ENCODE results near the gene BCAS3. TPM values are rescaled to one million over a fixed set of nuclear protein-coding genes. Genes with fewer than 3 reads are reported as not detected.
"Not testable (repeated sequence)": the region's sequence is repeated elsewhere in the genome, so short reads cannot be mapped to it uniquely, and the experiment has no call there.

Gene BCAS3
- total RNA-seq, 1 donor from 2014 or later: 43.6 TPM

DNA sequence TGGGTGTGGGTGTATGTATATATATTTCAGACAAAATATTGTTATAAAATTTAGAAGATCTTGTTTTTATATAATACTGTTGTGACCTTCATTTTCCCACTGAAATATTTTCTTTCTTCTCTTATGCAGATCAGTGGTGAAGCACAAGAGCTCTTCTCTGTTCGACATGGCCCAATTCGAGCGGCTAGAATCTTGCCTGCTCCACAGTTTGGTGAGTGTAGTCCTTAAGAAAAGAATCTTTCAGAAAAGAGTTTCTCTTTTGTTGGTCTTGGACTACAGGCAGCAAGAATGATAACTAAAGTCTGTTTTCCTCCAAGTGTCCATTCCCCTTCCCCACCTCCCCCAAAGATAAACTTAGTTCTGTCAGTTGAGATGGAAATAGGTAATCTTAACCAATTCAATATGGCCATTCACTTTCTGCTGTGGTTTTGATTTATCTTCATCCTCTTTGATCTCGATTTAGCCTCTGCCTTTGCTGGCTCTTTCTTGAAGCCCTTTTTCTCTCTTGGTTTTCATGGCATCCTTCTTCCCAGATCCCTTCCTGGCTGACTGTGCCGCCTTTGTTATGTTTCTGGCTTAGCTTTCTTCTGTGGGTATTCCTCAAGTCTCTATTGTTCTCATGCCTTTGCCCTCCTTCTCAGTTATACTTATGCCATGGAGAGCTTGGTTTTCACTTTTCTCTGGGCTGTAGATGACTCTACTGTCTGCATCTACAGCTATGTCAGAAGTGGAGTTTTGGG is 69.6 kb downstream of the BCAS3 start:
- DNase-seq: no peak

DNA sequence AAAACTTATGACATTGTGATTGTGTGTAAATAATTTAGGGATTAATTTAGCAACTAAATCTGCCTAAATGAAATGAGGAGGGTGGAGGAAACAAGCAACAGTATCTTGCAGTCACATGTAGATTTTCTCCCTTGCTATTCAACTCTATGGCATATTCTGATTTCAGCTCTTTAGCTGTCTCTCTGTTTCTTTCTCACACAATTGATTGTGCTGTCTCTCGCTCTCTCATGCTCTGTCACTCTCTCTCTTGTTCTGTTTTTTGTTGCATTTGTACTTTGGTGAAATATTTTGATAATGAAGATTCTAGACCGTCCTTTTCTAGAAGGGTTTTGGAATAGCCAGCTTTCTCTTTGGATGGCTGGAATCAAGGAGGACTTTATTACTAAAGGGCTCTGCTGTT is 70.6 kb downstream of the BCAS3 start:
- DNase-seq: no peak

DNA sequence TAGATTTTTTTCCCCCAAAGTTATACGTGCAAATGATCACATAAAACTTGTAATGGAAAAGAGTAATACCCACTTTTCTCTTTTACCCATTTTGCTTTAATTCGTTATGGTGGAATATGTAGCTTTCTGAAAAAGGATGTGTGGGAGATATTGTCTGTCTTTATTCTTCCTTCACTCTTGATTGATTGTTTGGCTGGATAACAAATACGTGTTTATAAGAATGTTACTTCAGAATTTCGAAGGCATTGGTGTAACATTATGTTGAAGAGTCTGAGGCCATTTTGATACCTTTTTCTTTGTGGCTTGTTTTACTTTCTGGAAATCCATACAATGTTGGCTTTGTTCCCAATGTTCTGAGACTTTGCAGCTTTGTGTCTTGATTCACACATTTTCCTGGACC is 71.4 kb downstream of the BCAS3 start:
- no peak for DNase-seq

DNA sequence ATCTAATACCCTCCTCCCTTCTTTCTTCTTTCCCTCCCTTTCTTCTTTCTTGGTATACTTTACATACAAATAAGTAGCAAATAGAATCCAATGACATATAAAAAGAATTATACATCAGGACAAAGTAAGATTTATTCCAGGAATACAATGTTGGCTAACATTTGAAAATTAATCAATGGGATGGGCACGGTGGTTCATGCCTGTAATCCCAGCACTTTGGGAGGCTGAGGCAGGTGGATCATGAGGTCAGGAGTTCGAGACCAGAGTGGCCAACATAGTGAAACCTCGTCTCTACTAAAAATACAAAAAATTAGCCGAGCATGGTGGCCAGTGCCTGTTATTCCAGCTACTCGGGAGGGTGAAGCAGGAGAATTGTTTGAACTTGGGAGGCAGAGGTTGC is 72.1 kb downstream of the BCAS3 start:
- DNase-seq: no peak

DNA sequence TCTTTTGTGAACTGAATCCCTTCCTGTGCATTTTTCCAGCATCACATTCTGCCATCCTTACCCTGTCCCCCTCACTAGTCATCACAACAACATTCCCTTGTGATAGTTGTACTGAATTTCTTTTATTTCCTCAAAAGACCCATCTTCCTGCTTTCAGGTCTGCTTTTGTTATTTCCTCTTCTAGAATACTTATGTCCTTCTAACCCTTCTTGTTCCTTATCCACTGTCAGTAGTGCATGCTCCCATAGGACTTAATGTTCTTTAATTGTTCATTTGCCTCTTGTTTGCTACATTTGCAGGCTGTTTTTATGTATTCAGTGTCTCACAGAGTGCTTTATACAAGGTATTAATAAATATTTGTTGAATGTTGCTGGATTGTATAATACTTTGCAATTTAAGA is 73.0 kb downstream of the BCAS3 start:
- DNase-seq: no peak

DNA sequence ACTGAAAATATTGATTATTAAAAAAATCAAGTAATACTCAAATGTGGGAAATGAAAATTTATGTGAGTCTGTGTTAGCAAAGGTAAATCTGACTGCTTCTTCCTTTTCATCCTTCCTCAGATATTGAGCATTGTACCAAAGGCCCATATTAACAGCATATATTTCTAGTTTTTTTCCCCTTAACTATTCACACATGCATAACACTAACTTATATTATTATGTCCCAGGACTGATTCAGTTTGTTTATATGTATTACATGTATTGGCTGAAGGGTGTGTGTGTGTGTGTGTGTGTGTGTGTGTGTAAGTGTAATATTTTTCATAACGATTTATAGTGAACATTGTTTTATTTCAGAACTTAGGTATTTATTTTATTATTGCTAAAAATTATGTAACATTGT is 74.2 kb downstream of the BCAS3 start:
- no peak for DNase-seq

DNA sequence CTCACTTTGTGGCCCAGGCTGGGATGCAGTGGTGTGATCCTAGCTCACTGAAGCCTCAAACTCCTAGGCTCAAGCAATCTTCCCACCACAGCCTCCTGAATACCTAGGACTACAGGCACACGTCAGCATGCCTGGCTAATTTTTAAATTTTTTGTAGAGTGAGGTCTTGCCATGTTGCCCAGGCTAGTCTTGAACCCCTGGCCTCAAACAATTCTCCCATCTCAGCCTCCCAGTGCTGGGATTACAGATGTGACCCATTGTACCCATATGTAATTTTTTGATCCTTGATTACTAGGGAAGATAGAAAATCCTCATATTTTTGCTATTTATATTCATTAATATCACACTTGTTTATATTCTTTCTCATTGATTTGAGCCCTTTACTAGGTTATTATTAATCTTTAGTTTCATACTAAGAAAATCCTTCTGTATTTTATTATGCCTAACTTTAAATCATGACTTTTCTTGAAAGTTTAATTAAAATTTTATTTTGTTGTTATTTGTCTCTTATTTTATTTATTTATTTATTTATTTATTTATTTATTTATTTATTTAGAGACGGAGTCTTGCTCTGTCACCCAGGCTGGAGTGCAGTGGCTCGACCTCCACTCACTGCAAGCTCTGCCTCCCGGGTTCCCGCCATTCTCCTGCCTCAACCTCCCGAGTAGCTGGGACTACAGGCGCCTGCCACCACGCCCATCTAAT is 75.4 kb downstream of the BCAS3 start:
- DNase-seq: no peak

DNA sequence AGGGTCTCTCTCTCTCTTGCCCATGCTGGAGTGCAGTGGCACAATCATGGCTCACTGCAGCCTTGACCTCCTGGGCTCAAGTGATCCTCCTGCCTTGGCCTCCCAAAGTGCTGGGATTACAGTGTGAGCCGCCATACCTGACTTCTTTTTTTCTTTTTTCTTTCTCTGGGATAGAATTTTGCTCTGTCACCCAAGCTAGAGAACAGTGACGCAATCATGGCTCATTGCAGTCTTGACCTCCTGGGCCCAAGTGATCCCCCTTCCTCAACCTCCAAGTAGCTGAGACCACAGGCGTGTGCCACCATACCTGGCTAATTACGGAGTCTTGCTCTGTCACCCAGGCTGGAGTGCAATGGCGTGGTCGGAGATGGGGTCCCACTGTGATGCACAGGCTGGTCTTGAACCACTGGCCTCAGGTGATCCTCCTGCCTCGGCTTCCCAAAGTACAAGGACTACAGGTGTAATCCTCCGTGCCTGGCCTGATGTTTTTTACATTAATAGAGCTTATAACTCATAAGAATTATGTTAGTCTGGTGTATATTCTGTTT is 76.5 kb downstream of the BCAS3 start:
- no peak for DNase-seq

DNA sequence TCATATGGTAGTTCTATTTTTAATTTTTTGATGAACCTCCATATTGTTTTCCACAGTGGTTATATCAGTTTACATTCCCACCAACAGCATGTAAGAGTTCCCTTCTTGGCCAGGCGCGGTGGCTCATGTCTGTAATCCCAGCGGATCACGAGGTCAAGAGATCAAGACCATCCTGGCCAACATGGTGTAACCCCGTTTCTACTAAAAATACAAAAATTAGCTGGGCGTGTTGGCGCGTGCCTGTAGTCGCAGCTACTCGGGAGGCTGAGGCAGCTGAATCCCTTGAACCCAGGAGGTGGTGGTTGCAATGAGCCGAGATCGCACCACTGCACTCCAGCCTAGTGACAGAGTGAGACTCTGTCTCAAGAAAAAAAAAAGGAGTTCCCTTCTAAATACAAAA is 79.1 kb downstream of the BCAS3 start:
- DNase-seq: not testable (repeated sequence)

DNA sequence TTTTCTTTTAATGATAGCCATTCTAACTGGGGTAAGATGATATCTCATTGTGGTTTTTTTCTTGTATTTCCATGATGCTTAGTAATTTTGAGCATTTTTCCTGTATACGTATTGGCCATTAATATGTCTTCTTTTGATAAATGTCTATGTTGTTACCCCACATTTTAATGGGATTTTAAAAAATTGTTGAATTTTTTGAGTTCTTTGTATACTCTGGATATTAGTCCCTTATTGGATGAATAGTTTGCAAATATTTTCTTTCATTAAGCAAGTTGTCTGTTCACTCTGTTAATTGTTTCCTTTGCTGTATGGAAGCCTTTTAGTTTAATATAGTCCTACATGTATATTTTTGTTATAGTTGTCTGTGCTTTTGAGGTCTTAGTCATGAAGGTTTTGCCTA is 79.8 kb downstream of the BCAS3 start:
- DNase-seq: no peak

DNA sequence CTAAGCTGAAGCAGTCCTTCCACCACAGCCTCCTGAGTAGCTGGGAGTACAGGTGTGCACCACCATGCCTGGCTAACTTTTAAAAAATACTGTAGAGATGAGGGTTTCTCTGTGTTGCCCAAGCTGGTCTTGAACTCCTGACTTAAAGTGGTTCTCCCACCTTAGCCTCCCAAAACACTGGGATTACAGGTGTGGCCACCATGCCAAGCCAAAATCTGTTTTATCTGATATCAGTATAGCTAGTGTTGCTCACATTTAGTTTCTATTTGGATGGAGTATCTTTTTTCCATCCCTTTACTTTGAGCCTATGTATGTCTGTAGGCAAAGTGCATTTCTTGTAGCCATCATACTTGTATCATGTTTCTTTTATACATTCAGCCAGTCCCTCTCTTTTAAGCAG is 82.1 kb downstream of the BCAS3 start:
- DNase-seq: no peak

DNA sequence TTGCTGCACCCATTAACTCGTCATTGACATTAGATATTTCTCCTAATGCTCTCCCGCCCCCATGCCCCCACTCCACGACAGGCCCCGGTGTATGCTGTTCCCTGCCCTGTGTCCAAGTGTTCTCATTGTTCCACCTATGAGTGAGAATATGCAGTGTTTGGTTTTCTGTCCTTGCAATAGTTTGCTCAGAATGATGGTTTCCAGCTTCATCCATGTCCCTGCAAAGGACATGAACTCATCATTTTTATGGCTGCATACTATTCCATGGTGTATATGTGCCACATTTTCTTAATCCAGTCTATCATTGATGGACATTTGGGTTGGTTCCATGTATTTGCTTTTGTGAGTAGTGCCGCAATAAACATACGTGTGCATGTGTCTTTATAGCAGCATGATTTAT is 83.7 kb downstream of the BCAS3 start:
- DNase-seq: not testable (repeated sequence)

DNA sequence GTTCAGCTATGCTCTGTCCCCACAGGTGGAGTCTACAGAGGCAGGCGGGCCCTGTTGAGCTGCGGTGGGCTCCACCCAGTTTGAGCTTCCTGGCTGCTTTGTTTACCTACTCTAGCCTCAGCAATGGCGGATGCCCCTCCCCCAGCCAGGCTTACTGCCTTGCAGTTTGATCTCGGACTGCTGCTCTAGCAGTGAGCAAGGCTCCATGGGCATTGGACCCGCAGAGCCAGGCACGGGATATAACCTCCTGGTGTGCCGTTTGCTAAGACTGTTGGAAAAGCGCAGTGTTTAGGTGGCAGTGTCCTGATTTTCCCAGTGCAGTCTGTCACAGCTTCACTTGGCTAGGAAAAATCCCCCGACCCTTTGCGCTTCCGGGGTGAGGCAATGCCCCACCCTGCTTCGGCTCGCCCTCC is 89.1 kb downstream of the BCAS3 start:
- no peak for DNase-seq

DNA sequence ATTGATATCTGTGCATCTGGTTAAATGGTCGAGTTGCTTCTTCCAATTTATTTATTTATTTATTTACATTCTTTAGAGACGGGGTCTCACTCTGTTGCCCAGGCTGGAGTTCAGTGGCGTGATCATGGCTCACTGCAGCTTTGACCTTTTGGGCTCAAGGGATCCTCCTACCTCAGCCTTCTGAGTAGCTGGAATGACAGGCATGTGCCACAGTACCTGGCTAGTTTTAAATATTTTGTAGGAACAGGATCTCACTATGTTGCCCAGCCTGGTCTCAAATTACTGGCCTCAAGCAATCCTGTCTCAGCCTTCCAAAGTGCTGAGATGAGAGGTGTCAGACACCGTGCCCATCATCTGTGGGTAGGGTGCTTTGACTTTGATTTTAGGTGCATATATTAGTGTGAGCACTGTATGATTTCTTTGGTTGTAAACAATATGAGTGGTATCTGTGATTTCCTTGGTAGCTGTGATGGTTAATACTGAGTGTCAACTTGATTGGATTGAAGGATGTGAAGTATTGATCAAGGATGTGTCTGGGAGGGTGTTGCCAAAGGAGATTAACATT is 90.2 kb downstream of the BCAS3 start:
- DNase-seq: no peak

DNA sequence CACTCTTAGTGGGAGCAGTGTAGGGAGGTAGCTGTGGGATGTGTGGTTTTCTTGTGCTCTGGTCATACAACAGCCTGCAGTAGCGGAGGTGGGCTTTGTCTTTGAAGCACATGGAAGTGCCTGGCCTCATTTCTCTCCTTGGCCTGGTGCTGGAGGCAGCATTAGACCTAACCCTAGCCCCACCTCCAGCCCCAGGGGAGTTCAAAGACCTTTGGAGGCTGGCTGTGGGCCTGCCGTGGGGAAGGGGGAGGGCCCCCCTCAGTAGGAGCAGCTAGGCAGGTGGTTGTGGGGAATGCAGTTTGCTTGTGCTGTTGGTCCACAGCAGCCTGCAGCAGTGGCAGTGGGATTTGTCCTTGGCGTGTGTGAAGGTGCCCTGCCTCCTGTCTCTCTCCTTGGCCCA is 91.7 kb downstream of the BCAS3 start:
- DNase-seq: no peak

DNA sequence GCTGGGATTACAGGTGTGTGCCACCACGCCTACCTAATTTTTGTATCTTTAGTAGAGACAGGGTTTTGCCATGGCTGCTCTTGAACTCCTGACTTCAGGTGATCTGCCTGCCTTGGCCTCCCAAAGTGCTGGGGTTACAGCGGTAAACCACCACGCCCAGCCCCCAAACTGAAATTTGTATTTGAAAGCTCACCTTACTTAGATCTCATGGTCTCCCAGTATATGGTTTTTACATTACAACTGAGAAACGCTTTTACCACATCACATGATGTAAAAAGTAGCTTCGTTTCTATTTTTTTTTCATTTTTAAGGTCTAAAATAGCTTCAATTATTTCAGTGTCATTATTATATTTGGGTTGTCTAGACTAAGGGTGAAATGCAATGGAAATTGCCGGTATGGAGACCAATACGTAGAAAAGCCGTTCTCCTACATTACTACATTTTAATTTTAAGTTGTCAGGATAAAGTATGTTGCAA is 93.3 kb downstream of the BCAS3 start:
- DNase-seq: no peak

DNA sequence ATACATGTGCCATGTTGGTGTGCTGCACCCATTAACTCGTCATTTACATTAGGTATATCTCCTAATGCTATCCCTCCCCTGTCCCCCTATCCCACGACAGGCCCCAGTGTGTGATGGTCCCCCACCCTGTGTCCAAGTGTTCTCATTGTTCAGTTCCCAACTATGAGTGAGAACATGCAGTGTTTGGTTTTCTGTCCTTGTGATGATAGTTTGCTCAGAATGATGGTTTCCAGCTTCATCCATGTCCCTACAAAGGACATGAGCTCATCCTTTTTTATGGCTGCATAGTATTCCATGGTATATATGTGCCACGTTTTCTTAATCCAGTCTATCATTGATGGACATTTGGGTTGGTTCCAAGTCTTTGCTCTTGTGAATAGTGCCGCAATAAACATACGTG is 94.0 kb downstream of the BCAS3 start:
- not testable (repeated sequence) for DNase-seq

DNA sequence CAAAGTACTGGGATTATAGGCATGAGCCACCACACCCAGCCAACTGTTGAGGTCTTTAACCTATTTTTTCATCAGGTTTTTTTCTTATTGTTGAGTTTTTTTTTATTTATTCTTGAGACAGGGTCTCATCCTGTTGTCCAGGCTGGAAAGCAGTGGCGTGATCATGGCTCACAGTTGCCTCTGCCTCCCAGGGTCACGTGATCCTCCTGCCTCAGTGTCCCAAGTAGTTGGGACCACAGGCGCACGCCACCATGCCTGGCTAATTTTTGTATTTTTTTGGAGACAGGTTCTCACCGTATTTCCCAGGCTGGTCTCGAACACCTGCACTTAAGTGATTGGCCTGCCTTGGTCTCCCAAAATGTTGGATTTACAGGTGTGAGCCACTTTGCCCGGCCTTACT is 95.9 kb downstream of the BCAS3 start:
- no peak for DNase-seq

DNA sequence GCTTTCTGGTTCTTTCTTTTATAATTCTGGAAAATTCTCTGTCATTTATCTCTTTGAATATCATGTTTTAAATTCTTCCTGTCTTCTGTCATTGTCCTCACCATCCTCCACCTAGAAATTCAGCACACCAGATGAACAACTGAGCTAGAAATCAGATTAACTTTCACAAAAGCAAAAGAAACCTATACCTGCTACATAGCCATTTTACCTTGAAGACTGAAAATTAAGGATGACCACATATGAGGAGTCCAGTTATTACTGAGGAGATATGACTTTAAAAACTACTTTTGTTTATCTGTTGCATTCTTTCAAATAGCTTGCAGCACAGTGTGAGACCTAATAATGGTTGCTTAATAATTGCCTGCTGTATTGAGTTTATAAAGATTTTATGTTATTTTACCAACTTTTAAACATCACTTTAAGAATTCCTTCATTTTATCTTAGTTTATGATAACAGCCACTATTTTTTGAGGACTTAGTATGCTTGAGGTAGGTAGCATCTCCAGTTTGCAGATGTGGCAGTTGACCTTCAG is 104.3 kb downstream of the BCAS3 start:
- no peak for DNase-seq

DNA sequence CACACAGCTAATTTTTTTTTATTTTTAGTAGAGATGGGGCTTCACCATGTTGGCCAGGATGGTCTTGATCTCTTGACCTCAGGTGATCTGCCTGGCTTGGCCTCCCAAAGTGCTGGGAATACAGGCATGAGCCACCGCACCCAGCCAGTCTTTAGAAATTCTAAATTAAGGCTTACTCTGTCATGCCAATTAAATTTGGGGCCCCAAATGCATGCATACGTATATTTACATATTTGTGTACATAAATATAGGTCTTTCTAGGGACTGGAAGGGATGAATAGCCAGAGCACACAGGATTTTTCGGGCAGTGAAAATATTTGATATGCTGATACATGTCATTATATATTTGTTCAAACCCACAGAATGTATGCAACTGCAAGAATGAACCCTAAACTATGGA is 105.1 kb downstream of the BCAS3 start:
- DNase-seq: no peak

DNA sequence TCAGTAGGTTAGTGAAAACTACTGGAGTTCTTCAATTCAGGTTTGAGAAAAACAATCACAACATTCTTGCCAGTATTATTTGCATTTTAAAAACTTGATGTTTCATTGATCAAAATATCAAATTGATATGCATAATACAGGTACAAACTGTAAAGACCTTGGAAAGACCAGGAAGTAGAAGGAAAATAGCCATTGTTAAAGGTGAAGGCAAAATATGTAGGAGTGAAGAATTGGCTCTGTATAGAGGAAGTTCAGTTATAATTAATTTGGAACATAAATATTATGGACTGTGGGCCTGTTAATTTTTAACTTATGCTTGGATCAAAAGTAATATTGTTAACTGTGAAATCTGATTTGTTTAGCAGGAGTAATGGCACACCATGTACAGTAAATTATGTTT is 112.6 kb downstream of the BCAS3 start:
- no peak for DNase-seq

DNA sequence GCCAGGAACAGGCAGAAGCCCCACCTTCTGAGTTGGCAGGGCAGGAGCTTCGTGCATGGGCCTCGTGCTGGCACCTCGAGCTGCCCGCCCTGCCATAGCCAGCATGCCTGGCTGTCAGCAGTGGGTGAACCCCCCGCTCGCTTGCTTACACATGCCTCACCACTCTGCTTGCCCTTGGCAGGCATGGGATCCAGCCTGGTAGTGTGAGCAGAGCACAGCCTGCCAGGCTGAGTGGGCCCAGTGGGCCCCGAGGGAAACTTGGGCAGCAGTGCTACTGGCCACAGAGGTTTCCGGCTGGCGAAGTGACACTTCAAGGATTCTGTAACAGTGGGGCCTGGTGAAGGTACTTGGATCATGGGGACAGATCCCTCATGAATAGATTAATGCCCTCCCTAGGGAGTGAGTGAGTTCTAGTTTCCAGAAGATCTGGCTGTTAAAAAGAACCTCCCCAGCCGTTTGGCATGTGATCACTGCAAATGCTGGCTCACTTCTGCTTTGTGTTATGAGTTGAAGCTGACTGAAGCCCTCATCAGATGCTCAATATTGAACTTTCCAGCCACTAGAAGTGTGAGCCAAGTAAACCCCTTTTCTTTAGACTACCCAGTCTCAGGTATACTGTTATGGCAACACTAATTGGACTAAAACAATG is 114.7 kb downstream of the BCAS3 start:
- no peak for DNase-seq

DNA sequence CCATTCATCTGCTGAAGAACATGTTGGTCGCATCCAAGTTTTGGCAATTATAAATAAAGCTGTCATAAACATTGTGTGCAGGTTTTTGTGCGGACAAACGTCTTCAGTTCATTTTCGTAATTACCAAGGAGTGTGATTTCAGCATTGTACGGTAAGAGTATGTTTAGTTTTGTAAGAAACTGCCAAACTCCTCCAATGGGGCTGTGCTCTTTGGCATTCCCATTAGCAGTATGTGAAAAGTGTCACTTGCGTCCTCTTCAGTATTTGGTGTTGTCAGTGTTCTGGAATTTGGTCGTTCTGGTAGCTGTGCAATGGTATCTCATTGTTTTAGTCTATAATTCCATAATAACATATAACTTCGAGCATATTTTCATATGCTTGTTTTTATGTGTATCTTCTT is 120.9 kb downstream of the BCAS3 start:
- no peak for DNase-seq

All from skin of body (tissue), 2 donors.